ENCODE results near the gene STAT5B. TPM values are rescaled to one million over a fixed set of nuclear protein-coding genes. Genes with fewer than 3 reads are reported as not detected.

STAT5B gene
- total RNA-seq, 1 experiment from 2014 or later = 42.9 TPM

- WGBS (ENCODE audit: extremely low coverage, insufficient read length, low lambda C conversion rate) = no CpG with 5 or more reads among the region's 4 CpGs
- peaks cover 29 to 34% of the 10 kb centered on the region in 2 experiments for H3K4me1 Mint-ChIP-seq
- TF ChIP-seq CTCF (conservative IDR thresholded peaks at IDR 0.05) = no peak
Observed at GRCh38 chr17:42279776-42280630, 3.8 kb upstream of the STAT5B start.

More at GRCh38 chr17:42279776-42280630, 3.8 kb upstream of the STAT5B start:
- Histone ChIP-seq H4K91ac (ENCODE audit: insufficient read length, low read depth, low read length) (no peak overlapping the region), H2BK20ac (ENCODE audit: low read depth, low read length, poor library complexity, severe bottlenecking) (no peak overlapping the region), H3K27me3 (ENCODE audit: insufficient read depth, low read length) (no peaks in the 10 kb centered on the region), H3K14ac (ENCODE audit: insufficient read depth, low read length) (no peak overlapping the region), H3K27ac (ENCODE audit: insufficient read length, low read depth, low read length) (no peak overlapping the region), H3K9me3 (ENCODE audit: control insufficient read depth, low read depth, low read length) (no peaks in the 10 kb centered on the region), H4K5ac (ENCODE audit: insufficient read length, low read depth, low read length) (no peak overlapping the region), H3K23ac (ENCODE audit: insufficient read length, low read depth, low read length) (no peak overlapping the region), H4K20me1 (ENCODE audit: control insufficient read depth, insufficient read depth, insufficient read length) (no peaks in the 10 kb centered on the region), H3K4ac (ENCODE audit: low read depth, low read length) (no peak overlapping the region), H3T11ph (ENCODE audit: low read length) (no peak overlapping the region), H3K79me1 (ENCODE audit: insufficient read depth, low read depth, low read length, poor library complexity, severe bottlenecking) (no peaks in the 10 kb centered on the region), H3K9ac (ENCODE audit: extremely low read depth, insufficient read length, low read length) (no peak overlapping the region), H3K79me2 (ENCODE audit: insufficient read depth, low read length) (no peaks in the 10 kb centered on the region), H2BK120ac (ENCODE audit: low read depth, low read length, poor library complexity, severe bottlenecking) (no peak overlapping the region), H3K56ac (ENCODE audit: insufficient read length, low read depth, low read length) (no peak overlapping the region), H4K8ac (replicated peaks; ENCODE audit: insufficient read length, low read depth, low read length) (no peak overlapping the region), H3K18ac (ENCODE audit: insufficient read length, low read depth, low read length) (no peak overlapping the region), H2BK5ac (ENCODE audit: insufficient read length, low read length) (no peak overlapping the region), H3K4me2 (ENCODE audit: insufficient read depth, insufficient read length, low read length) (no peak overlapping the region), H2BK15ac (ENCODE audit: low read depth, low read length) (no peak overlapping the region), H2AFZ (ENCODE audit: low read length) (no peak overlapping the region), H3K23me2 (ENCODE audit: insufficient read length, low read depth, low read length, poor library complexity, severe bottlenecking) (peaks cover 8% of the 10 kb centered on the region), H3K4me1 (ENCODE audit: insufficient read depth, low read length) (0 out of 2 replicates have a peak, but pooled peaks cover 3% of the 10 kb centered on the region), H2AK5ac (ENCODE audit: insufficient read length, low read length) (no peak overlapping the region), H2BK12ac (ENCODE audit: insufficient read length, low read depth, low read length) (no peak overlapping the region)
- no peak overlapping the region for H3K27ac Mint-ChIP-seq
- H3K4me3 Mint-ChIP-seq = no peak overlapping the region
- DNase-seq = peak; percentile 23
- no peaks in the 10 kb centered on the region; a peak in 1 of 5 replicates for H3K9me3 Mint-ChIP-seq
- no peaks in the 10 kb centered on the region; a peak in 2 of 7 replicates for H3K36me3 Mint-ChIP-seq (ENCODE audit: insufficient read depth in 1 of 3, low read depth in 3 of 3)
- peaks cover 4% of the 10 kb centered on the region for H3K27me3 Mint-ChIP-seq (ENCODE audit: low read depth)

All from H9 (cell line).